GM12891 (cell line): ENCODE results near the gene PAXIP1.

Experiments used
- POLR2A ChIP-seq: IDR thresholded peaks from 2 replicates; pipeline ENCODE4 v1.6.1; 2011; ENCODE audit warnings: low read depth, low read length, control low read depth
- POU2F2 ChIP-seq: IDR thresholded peaks from 2 replicates; pipeline ENCODE4 v1.6.1; 2011; ENCODE audit warnings: low read depth, mild to moderate bottlenecking, control low read depth, low read length, moderate library complexity
- TAF1 ChIP-seq: IDR thresholded peaks from 2 replicates; pipeline ENCODE4 v1.6.1; 2011; ENCODE audit warnings: low read depth, low read length, control low read depth

DNA sequence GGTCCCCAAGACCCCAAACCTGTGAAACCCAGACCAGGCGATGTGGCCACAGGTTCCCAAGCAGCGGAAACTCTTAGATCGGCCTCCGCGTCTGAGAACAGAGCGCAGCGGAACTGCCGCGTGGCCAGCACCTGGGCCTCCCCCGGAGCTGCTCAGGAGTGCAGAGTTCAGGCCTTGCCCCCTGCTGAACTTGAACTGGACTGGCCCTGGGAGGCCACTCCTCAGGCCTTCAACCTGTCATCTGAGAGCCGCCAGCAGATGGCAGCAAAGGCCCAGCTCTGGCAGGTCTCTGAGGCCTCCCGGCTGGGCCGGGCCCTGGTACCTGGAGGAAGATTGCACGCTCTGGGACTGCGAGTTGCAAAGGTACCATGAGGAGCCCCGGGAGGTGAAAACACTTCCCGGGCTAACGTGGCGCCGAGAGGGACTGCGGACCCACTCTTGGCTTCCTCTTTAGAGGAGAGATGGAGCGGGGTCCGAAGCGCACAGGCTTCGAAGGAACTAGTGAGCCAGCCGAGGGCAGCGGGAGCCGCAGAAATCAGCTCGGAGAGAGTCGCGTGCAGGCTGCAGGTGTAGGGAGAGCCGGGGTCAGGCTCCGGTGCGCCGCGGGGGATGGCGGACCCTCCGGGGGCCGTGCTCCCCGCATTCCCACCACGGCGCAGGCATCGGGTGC lies 89.2 kb downstream of the PAXIP1 start:
- TF ChIP-seq TAF1 (no peak), POLR2A (no peak), POU2F2 (no peak)
